NCI-H146 (cell line): Measurements from ENCODE around the gene DRC1.

Experiments
- DNase-seq: peaks from one replicate; lab custom pipeline; 2025; lab: John Stamatoyannopoulos, UW

The DRC1 gene

DNA sequence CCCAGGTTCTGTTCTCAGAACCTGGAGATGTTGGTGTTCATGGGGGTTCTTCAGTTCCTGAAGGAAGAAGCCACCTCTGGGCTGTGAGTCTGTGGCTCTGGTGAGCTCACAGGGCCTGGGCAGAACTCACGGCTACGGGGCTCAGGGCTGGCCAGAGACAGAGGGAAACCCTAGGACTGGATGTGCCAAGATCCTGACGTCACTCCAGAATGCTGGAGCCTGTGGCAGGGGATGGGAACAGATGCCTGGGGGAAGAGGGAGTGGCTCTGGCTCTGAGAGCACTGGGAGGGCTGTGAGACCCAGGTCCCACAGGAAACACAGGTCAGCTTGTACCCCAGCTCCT lies 76.2 kb downstream of the DRC1 start, which contains the start of gene OTOF:
TSS of gene OTOF (minus strand) at position 214 of the 343 bp plus-strand sequence.
- DNase-seq, result no peak

DNA sequence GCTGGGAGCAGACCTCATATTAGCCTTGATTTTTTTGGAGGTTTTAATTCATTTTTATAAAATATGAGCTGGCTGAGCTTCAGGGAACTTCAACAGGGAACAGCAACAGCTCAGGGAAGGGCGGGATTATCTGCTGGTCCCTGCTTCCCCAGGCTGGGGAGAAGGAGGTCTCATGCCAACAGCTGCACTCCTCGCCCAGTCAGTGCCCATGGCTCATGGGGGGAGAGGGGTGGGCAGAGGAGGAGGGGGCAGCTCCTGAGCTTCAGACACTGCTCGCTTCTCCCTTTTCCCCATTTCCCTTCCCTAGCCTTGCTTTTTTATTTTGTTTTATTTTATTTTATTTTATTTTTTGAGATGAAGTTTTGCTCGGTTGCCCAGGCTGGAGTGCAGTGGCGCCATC lies 76.6 kb downstream of the DRC1 start:
- DNase-seq, result no peak

DNA sequence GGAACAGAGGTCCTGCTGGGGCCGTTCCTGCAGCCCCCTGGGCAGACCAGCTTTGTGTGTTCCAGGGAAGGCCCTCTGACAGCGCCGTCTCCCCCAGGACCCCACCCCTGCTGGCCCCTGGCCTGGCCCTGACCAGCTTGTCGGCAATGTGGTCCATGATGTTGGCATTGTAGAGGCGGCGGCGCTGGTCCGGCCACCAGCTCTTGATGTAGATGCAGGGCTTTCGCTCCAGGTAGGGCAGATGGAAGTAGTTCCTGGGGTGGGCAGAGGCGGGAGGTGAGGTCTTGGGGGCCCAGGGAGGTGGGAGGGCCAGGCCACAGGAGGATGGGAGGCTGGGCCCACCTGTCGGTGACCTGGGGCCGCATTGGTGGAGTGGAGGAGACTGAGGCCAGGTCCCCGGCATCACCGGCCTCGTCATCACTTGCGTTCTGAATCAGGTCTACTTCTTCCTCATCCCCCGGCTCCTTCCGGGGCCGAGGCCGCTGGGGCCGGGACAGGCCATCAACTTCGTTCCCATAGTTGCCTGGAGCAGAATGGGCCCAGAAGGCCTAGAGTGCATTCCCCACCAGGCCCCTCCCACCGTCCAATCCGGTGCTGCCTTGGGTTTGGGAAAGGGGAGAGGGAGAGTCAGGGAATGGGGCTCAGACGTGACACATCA lies 77.5 kb downstream of the DRC1 start:
- DNase-seq, result no peak

DNA sequence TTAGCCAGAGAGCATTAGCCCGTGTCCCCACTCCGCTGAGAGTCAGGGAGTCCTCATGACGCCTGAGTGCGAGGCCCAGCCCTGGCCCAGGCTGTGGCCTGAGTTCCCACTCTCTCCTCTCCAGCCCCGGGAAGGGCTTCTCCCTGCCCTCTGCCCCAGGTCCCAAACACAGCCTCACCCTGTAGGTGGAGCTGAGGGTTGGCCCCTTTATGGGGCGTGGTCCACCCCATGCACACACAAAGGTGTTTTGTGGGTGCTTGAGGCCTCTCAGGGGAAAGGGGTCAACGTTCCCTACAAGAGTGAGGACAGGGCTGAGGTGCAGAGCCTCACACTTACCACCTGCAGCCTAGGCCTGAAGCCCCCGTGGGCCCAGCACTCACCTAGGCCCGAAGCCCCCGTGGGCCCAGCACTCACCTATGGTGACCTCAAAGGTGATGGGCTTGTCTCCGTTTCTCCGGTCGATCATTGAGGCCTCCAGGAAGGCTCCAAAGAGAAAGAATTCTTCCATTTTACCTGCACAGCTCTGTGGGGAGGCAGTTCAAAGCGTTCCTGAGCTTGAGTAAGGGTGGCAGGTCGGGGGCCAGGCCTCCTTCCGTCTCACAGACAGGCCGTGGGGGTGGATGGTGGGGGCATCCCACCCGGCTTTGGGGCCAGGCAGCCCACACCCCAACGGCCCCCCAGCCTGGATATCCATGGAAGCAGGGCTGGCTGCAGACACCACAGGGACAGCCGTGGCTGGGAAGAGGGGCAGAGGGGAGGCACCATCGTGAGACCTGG lies 78.3 kb downstream of the DRC1 start:
- DNase-seq, result no peak

DNA sequence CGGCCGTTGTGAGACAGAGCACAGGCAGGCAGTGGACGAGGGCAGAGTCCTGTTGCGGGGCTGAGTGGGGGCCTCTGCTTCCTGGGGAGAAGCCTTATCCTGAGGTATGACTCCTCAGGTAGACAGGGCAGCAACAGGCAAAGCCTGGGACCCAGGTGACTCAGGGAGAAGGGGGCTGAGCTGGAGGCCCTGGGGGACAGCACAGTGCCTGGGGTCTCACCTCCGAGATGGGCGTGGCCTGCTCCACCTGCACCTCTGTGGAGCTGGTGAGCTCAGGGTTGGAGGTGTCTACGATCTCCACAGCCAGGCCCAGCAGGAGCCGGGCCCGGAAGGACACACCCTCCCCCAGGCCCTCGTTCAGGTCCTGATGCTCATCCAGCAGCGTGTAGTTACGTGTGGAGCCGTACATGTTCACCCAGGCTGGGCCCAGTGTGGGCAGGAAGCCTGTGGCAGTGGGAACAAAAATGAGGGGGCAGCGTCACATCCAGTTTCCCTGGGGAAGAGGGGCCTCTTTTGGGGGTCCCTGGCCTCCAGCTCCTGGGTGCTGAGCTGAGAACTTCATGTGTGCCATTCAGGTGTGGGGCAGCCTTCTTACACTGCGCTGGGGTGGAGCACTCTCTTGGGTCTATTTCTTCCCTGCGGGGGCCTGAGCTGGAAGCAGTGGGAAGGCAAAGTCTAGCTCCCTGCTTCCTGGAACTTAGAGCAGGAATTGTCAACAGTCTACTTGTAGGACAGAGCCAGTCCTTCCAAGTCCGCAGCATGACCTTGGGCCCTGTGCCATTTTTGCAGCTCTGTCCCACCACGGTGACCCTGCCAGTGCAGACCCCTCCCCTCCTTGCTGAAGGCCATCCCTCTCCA lies 79.1 kb downstream of the DRC1 start:
- no peak for DNase-seq

DNA sequence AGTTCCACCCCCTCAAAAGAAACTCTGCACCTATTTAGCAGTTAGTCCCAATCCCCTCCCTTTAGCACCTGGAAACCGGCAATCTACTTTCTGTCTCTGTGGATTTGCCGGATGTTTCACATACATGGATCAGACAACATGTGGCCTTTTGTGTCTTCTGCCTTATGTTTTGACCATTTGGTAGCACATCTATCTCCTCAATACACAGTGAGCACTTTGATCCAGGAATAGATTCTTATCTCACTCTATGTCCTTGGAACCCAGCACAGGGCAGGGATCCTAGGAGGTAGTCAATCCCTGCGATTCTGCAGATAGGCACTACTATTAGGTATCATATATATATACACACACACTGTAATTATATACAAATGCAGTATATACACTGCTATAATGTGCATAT lies 80.0 kb downstream of the DRC1 start:
- no peak for DNase-seq

DNA sequence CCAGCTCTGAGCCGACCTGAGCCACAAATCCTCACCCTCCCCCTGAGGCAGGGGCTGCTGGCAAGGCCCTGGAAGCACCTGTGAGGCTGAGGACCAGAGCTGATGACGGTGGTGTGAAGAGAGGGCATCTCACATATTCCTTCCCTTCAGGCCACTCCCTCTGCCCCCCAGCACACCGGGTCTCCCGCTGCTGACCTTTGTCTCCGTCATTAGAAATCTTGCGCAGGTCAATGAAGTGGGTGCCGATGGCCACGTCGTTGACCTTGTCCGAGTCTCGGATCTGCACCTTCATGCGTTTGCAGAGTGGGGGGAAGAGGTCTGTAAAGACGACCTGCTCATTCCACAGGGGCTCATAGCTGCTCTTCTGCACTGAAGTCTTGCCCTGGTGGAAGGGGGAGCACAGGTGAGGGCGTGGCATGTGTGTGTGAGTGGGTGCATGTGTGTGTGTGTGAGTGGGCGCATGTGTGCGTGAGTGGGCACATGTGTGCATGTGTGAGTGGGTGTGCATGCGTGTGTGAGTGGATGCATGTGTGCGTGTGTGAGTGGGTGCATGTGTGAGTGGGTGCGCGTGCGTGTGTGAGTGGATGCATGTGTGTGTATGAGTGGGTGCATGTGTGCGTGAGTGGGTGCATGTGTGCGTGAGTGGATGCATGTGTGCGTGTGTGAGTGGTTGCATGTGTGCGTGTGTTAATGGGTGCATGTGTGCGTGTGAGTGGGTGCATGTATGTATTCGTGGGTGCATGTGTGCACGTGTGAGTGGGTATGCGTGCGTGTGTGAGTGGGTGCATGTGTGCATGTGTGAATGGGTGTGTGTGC lies 80.7 kb downstream of the DRC1 start:
- DNase-seq, result no peak

DNA sequence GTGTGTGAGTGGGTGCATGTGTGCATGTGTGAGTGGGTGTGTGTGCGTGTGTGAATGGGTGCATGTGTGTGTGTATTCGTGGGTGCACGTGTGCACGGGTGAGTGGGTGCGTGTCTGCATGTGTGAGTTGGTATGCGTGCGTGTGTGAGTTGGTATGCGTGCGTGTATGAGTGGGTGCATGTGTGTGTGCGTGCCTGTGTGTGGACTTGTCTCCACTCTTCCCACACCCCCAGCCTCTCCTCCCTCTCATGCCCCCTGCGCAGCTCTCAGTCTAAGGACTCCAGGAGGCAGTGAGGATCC lies 81.3 kb downstream of the DRC1 start:
- DNase-seq, result no peak

DNA sequence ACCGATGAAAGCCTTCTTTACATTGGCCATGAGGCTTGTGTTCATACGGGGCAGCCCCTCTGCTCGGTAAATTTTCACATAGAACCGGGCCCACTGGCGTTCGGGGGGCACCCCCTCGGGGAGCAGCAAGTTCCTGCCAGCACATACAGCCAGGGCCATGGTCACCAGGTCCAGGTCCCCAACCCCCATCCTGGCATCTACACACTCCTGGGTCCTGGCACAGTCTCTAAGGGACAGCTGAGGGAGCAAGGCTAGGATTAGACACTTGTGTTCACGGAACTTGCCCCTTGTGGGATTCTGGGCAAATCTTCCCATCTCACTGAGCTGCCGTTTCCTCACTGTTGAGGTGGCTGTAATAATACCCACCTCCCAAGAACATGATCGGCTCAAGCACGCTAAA lies 81.8 kb downstream of the DRC1 start:
- DNase-seq, result no peak

DNA sequence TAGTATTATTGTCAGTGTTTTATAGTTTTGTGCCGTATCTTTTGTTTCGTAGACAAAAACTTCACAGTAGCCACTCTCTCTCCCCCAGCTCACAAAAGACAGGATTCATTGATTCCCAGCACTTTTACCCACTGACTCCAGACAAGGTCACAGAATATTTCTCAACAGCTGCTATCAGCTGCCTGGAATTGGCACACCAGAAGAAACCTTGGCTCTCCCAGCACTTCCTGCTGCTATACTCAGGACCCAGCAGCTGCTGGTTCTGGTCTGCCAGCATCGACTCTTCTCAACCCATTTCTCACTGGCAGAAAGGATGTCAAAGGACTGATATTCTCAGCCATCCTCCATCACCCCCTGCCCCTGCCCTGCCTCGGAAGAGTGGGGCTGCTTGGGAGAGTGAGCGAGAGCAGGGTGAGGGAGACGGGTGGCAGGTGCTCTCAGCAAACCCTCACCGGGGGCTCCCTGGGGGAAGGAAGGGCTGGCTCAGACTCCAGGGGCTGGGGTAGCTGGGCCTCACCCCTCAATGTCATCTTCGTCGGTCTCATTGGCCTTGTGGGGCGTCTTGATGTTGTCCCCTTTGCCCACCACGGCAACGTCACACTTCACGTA lies 82.3 kb downstream of the DRC1 start:
- no peak for DNase-seq

DNA sequence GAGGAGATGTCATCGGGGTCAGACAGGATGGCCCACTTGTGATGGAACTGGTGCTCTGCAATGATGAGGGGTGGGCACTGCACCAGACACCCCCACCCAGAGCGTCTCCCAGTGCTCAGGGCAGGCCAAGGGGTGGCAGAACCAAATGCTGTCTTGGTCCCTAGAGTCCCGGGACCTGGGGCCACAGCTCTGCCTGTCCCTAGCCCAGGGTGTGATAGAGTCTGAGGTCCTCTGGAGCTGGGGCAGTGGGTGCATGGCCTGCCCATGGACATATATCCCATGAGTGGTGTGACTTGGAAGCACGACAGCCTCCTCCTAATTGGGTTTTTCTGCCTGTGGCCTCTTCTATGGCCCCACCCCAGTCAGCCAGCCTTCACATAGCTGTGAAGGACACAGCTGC lies 82.9 kb downstream of the DRC1 start:
- no peak for DNase-seq

DNA sequence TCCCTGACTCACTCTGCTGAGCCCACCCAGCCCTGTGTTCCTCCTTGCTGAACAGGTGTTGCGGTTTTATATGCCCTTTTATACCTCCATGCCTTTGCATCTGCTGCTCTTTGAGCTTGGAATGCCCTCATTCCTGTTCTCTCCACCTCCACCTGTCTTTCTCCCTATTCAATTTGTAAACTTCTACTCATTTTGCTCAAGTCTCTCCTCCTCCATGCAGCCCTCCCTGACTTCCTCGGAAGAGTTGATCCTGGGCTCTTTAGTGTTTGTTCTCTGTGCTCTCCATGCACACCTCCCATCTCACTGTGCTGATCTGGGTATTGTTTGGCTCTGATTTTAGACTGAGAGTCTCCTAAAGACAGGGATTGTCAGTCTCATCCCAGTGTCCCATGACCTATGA lies 83.4 kb downstream of the DRC1 start:
- no peak for DNase-seq

DNA sequence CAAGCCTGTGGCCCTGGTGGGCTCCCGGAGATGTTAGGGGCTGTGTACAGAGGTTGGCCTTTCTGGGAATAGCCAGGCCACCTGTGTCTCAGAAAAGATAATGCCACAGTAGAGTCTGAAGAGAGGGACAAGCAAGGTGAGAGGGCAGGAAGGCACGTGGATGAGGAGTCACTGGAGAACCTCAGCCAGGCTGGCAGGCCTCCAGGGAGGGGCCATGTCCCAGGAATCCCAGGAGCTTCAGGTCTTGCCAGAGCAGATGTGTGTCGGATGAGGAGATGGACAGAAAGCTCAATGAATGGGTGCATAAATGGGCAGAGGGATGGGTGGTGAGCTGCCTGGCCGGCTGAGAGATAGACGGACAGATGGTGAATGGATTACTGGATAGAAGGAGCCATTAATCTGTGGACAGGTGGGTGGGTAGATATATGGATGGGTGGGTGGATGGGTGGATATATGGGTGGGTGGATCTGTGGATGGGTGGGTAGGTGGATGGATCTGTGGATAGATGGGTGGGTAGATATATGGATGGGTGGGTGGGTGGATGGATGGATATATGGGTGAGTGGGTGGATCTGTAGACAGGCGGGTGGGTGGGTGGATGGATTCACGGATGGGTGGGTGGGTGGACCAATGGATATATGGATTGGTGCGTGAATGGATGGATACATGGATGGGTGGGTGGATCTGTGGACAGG lies 84.2 kb downstream of the DRC1 start:
- no peak for DNase-seq

DNA sequence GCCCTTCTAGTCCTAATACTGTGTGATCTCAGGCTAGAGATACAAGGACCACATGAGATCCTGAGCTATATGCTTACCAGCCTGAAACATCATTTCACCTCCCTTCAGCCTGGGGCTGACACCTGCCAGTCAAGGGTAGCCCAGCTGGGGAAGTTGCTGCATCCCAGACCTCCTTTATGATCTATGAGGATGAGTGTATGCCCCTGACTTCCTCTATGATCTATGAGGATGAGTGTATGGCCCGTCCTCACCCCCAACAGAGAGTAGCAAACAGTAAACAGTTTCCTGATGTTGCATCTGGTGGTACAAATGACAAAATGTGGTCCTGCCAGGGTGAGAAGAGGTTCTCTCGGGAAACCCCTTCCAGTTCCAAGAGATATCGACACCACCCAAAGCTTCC lies 85.1 kb downstream of the DRC1 start:
- no peak for DNase-seq

DNA sequence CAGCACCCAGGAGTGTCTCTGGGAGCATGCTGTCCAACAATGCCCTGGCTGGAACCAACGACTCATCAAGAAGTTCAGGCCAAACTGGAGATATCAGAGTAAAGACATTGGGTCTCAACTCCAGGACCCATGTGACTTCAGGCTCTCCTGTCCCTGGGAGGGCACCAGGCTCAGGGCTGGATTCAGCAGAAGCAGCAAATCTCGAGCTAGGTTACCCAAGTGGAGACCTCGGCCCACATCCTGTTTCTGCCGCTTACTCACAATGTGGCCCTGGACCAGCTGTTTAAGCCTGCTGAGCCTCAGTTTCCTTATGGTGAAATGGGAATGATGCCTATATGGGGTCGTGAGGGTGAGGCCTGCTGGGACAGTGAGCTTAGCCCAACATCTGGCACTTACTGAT lies 85.5 kb downstream of the DRC1 start:
- no peak for DNase-seq

DNA sequence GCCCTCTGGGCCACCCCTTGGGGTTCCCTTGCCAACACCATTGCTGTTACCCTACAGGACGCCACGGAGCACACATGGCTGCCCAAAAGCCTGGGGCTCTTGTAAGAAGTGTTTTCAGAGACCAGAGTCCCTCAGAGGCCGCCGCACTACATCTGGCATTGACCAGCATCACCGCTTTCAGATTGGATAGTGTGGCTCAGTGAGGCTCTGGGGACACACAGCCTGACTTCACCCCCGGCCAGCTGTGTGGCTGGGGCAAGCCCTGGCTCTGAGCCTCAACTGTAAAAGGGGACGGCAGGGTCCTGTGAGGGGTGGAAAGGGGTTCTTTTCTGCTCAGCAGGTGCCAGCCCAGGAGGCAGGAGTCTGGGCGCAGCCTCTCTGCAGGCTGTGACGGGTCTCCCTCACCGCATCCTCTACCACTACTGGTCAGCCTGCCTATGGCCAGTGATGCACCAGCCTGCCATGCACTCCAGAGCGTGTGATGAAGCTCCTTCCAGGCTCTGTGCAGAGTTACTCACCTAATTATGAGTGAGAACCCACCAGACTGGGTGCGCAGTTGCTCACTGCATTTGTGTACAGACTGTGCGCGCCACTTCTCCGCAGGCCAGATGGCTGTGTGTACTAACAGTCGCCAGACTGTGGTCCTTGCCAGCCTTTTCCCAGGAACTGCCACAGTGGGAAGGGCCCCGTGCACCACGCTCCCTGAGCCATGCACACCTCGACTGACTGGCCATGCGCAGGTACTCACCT lies 86.9 kb downstream of the DRC1 start:
- DNase-seq, result no peak

DNA sequence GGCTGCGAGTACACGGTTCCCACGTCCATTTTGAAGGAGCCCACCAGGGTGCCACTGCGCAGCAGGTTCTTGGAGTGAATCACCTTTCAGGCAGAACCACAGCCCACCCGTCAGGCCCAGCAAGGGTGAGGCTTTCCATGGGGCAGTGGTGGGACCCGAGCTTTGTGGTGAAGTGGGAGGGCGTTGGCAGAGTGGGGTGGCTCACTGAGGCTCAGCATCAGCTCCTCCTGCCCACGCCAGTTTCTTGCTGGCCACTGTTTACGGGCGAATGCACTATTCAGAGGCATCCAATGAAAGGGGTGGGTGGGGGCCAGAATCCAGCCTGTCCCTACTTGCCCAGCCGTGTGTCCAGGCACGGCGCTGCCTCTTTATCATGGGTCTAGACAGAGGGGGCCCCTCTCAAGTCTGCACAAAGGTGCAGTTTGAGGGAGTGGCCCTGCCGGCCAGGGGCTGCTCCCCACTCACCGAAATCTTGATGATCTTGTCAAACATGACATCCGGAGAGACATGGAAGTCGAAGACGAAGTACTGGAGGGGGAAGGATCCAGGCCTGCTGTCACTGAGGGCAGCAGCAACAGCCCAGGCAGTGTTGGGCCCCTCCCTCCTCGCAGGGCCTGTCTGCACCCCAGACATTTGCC lies 87.6 kb downstream of the DRC1 start:
- no peak for DNase-seq

DNA sequence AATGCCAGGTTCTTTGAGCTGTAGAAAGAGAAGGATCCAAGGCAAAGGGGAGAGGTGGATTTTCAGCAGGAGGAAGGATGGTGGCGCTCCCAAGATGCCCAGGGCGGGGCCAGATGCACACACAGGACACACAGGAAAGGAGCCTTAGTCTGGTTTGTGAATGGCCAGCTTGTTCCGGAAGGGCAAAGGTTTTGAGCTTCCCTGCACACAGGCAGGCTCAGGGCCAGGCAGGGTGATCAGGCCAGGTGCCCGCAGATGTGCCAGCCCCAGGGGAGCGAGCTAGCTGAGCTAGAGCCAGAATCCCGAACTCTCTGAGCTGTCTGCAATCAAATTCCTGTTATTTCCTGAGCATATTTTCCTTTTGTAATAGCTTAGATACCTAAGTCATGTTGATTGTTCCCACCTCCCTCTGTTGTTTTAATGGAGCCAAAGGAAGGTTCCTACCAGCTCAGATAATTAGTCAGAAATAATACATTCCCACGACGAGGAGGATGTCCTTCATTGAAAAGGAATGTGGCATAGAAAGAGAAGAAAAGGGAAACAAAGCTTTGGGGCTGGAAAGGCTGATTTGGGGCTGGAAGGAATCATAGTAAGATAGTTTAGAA lies 89.9 kb downstream of the DRC1 start:
- DNase-seq, result no peak

DNA sequence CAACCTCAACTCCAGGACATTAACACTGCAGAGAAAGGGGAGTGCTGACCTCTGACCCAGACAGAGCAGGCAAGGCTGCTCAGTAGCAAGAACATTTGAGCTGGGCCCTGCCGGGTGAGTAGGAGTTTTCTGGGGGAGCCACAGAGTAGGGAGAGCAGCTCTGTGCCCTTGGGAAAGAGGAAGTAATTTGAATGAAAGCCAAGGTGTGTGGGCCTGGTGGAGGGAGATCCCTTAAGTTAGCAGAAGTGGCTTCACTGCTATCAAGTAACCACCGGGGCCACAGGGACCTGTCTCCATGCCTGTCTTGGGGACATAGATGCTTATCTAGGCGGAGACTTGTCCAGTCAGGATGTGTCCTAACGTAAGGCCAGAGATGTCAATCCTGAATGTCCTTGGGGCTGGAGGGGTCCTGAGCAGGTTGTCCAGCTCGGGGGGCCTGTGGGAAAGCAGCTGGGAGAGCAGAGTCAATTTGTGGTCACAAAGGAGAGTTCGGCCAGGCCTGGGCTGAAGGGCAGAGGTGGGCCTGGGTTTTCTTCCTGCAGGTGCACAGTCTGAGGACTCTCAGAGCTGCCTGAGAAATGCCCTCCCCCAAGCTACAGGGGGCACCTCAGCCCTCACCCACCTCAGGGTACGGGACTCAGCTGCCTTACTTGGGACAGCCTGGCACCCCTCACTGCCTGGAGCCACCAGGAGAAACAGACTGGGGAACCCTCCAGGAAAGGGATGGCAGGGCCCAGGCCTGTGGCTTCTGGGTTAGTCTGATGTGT lies 91.2 kb downstream of the DRC1 start:
- no peak for DNase-seq
